SU-DHL-6 (cell line): ENCODE measurements around the gene DNAJC30.
A peak's percentile ranks its signal among the peaks of the same experiment; 100 is the strongest.

ENCODE experiments used
- H2AFZ ChIP-seq: fragments of 200-600 bp; sonication (generic); 2 replicates; pipeline ENCODE4 v1.6.1; 2014; ENCODE audit warnings: low read depth, mild to moderate bottlenecking, moderate library complexity, mixed read lengths, antibody characterized with exemption, low read length; ENCODE audit not compliant: severe bottlenecking
- H3F3A ChIP-seq: fragments of 200-600 bp; shearing (Covaris generic); 2 replicates; pipeline ENCODE4 v1.6.0; 2016; ENCODE audit warnings: antibody characterized with exemption, mild to moderate bottlenecking; ENCODE audit not compliant: insufficient read depth
- H3K27ac ChIP-seq: fragments of 200-600 bp; sonication (generic); 2 replicates; pipeline ENCODE4 v1.5.1; 2016; ENCODE audit warnings: low read depth, mild to moderate bottlenecking, low read length, moderate library complexity, mixed read lengths
- H3K27me3 ChIP-seq: fragments of 200-600 bp; sonication (generic), shearing (Covaris generic); 2 replicates; pipeline ENCODE4 v1.6.0; 2014; ENCODE audit warnings: mild to moderate bottlenecking, low read length
- H3K36me3 ChIP-seq: fragments of 200-600 bp; sonication (generic); 2 replicates; pipeline ENCODE4 v1.6.1; 2014; ENCODE audit warnings: mild to moderate bottlenecking, low read length, mixed read lengths
- H3K4me2 ChIP-seq: fragments of 300-600, 200-600 bp; shearing (Covaris generic), sonication (generic); 2 replicates; pipeline ENCODE4 v1.6.0; 2014; ENCODE audit warnings: low read length, low read depth, mild to moderate bottlenecking; ENCODE audit not compliant: poor library complexity, severe bottlenecking
- H3K4me3 ChIP-seq: fragments of 200-600 bp; sonication (generic); 2 replicates; pipeline ENCODE4 v1.5.1; 2014; ENCODE audit warnings: antibody characterized with exemption, low read length, mild to moderate bottlenecking, mixed read lengths; ENCODE audit not compliant: insufficient read depth, poor library complexity, severe bottlenecking
- H3K79me2 ChIP-seq: fragments of 200-600 bp; sonication (generic); 2 replicates; pipeline ENCODE4 v1.6.1; 2014; ENCODE audit warnings: mild to moderate bottlenecking, low read length, moderate library complexity; ENCODE audit not compliant: insufficient read depth
- H3K9ac ChIP-seq: fragments of 200-600 bp; sonication (generic); 2 replicates; pipeline ENCODE4 v1.7.0; 2014; ENCODE audit warnings: mild to moderate bottlenecking, low read length
- H3K9me2 ChIP-seq: fragments of 200-600 bp; sonication (generic); replicated peaks from 2 replicates; pipeline ENCODE4 v1.6.1; 2014; ENCODE audit warnings: low read length; ENCODE audit not compliant: insufficient read depth
- H3K9me3 ChIP-seq: fragments of 200-600 bp; sonication (generic); 2 replicates; pipeline ENCODE4 v1.6.1; 2014; ENCODE audit warnings: low read length, mixed read lengths; ENCODE audit not compliant: insufficient read depth
- H4K20me1 ChIP-seq: fragments of 200-600 bp; sonication (generic); 2 replicates; pipeline ENCODE4 v1.6.1; 2014; ENCODE audit warnings: low read depth, mild to moderate bottlenecking, antibody characterized with exemption, low read length, moderate library complexity, mixed read lengths
- EZH2phosphoT487 ChIP-seq: fragments of 200-600 bp; sonication (generic), shearing (Covaris generic); conservative IDR thresholded peaks from 2 replicates; pipeline ENCODE4 v1.6.1; 2018; ENCODE audit warnings: mild to moderate bottlenecking, antibody characterized with exemption, low read length, moderate library complexity, mixed read lengths
- TF ChIP-seq, protein P1 (sequence below): fragments of 200-600 bp; sonication (generic); IDR thresholded peaks from one replicate; pipeline ENCODE4 v1.5.1; 2017; ENCODE audit warnings: antibody characterized with exemption, mild to moderate bottlenecking, low read length, moderate library complexity; ENCODE audit not compliant: insufficient read depth, poor library complexity, severe bottlenecking

Gene DNAJC30

GRCh38 chr7:73702665-73703064 lies 19.4 kb upstream of the DNAJC30 start:
- no peak overlapping the region for H3K27ac ChIP-seq
- H4K20me1 ChIP-seq: no peaks in the 10 kb centered on the region
- no peak for TF ChIP-seq EZH2phosphoT487
- TF ChIP-seq, protein P1, sequence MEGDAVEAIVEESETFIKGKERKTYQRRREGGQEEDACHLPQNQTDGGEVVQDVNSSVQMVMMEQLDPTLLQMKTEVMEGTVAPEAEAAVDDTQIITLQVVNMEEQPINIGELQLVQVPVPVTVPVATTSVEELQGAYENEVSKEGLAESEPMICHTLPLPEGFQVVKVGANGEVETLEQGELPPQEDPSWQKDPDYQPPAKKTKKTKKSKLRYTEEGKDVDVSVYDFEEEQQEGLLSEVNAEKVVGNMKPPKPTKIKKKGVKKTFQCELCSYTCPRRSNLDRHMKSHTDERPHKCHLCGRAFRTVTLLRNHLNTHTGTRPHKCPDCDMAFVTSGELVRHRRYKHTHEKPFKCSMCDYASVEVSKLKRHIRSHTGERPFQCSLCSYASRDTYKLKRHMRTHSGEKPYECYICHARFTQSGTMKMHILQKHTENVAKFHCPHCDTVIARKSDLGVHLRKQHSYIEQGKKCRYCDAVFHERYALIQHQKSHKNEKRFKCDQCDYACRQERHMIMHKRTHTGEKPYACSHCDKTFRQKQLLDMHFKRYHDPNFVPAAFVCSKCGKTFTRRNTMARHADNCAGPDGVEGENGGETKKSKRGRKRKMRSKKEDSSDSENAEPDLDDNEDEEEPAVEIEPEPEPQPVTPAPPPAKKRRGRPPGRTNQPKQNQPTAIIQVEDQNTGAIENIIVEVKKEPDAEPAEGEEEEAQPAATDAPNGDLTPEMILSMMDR: no peak
- no peak overlapping the region for H3K4me2 ChIP-seq
- no peaks in the 10 kb centered on the region for H3K9me2 ChIP-seq
- H3K79me2 ChIP-seq: no peaks in the 10 kb centered on the region
- no peak overlapping the region for H3K4me3 ChIP-seq
- no peak overlapping the region for H3K9ac ChIP-seq
- H2AFZ ChIP-seq: no peak overlapping the region
- no peaks in the 10 kb centered on the region for H3F3A ChIP-seq
- H3K9me3 ChIP-seq: no peaks in the 10 kb centered on the region
- H3K36me3 ChIP-seq: no peaks in the 10 kb centered on the region
- no peaks in the 10 kb centered on the region for H3K27me3 ChIP-seq

DNA sequence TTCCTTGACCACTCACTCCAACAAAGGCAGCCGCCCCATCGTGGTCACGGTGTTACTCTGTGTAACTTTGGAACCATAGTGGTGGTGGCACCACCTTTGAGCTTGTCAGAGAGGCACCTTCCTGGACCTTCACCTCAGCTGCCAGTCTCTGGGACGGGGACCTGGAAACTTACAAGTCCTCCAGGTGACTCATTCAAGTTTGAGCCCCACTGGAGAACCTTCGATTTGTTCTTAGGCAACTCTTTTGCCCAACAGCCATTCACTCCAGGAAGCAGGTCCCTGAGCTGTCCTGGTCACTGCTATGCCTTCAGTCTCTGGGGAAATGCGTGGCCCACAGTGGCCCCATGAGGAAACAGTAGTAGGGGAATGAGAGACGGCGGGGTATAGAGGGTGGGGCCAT lies 19.0 kb upstream of the DNAJC30 start:
- Histone ChIP-seq H3K79me2 (no peaks in the 10 kb centered on the region), H3K27ac (no peak overlapping the region), H3K9ac (no peak overlapping the region), H3F3A (no peaks in the 10 kb centered on the region), H3K4me2 (no peak overlapping the region), H3K4me3 (no peak overlapping the region), H4K20me1 (no peaks in the 10 kb centered on the region), H3K9me2 (no peaks in the 10 kb centered on the region), H3K9me3 (no peaks in the 10 kb centered on the region), H3K36me3 (no peaks in the 10 kb centered on the region), H2AFZ (no peak overlapping the region), H3K27me3 (no peaks in the 10 kb centered on the region)
- no peak for TF ChIP-seq EZH2phosphoT487
- TF ChIP-seq, protein P1: no peak

- no peak overlapping the region for H3K27ac ChIP-seq
- H3K36me3 ChIP-seq: no peaks in the 10 kb centered on the region
- H3K4me3 ChIP-seq: no peak overlapping the region
- no peak overlapping the region for H3K4me2 ChIP-seq
- H3K27me3 ChIP-seq: no peaks in the 10 kb centered on the region
- H3F3A ChIP-seq: no peaks in the 10 kb centered on the region
- H3K9ac ChIP-seq: no peak overlapping the region
- no peaks in the 10 kb centered on the region for H4K20me1 ChIP-seq
- H3K79me2 ChIP-seq: no peaks in the 10 kb centered on the region
- H3K9me2 ChIP-seq: no peaks in the 10 kb centered on the region
- no peak overlapping the region for H2AFZ ChIP-seq
- no peak for TF ChIP-seq EZH2phosphoT487
- TF ChIP-seq, protein P1: peak; percentile 48
- no peaks in the 10 kb centered on the region for H3K9me3 ChIP-seq
These were observed 18.2 kb upstream of the DNAJC30 start for GRCh38 chr7:73701357-73701995.
